ENCODE measurements around the gene NPAS3.

Gene NPAS3

DNA sequence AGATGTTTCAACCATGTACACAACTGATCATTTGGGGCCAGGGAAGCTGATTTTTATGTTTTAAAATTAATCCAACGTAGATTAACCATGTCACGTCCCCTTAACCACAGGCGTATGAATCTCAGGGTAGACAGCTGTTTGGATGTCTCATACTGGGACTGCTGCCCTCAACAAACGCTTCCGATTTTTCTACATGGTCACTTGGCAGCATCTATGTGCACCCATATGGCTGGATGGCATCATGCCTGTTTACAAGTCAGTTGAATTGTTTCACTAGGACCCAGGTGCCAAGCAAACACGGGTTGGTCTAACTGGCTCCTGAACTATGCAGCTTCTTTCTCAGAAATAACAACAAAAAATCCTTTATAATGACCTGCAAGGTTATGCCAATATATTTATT lies 393.8 kb downstream of the NPAS3 start:
- Histone ChIP-seq H3K9me3 (ENCODE audit: insufficient read depth, low read depth, low read length) (no peaks in the 10 kb centered on the region), H3K4me2 (ENCODE audit: low read depth, low read length, poor library complexity, severe bottlenecking) (no peak overlapping the region), H3K27me3 (ENCODE audit: insufficient read depth, low read length, poor library complexity, severe bottlenecking) (no peaks in the 10 kb centered on the region), H3K9ac (ENCODE audit: low read depth, low read length, poor library complexity, severe bottlenecking) (no peak overlapping the region), H2AFZ (ENCODE audit: low read length) (no peak overlapping the region), H4K20me1 (ENCODE audit: insufficient read depth, low read length, poor library complexity, severe bottlenecking) (no peaks in the 10 kb centered on the region), H3K79me2 (ENCODE audit: insufficient read depth, low read length) (no peaks in the 10 kb centered on the region), H3K9me2 (replicated peaks; ENCODE audit: low read depth, low read length) (no peaks in the 10 kb centered on the region), H3K36me3 (ENCODE audit: insufficient read depth, low read length) (no peaks in the 10 kb centered on the region), H3K4me1 (ENCODE audit: insufficient read depth, low read length, poor library complexity, severe bottlenecking) (no peaks in the 10 kb centered on the region), H3K4me3 (ENCODE audit: low read length, poor library complexity, severe bottlenecking) (no peak overlapping the region), H3F3A (ENCODE audit: low read depth) (no peaks in the 10 kb centered on the region)
- no peak for TF ChIP-seq EZH2phosphoT487 (IDR thresholded peaks at IDR 0.05; ENCODE audit: borderline replicate concordance)
- TF ChIP-seq, protein P1, sequence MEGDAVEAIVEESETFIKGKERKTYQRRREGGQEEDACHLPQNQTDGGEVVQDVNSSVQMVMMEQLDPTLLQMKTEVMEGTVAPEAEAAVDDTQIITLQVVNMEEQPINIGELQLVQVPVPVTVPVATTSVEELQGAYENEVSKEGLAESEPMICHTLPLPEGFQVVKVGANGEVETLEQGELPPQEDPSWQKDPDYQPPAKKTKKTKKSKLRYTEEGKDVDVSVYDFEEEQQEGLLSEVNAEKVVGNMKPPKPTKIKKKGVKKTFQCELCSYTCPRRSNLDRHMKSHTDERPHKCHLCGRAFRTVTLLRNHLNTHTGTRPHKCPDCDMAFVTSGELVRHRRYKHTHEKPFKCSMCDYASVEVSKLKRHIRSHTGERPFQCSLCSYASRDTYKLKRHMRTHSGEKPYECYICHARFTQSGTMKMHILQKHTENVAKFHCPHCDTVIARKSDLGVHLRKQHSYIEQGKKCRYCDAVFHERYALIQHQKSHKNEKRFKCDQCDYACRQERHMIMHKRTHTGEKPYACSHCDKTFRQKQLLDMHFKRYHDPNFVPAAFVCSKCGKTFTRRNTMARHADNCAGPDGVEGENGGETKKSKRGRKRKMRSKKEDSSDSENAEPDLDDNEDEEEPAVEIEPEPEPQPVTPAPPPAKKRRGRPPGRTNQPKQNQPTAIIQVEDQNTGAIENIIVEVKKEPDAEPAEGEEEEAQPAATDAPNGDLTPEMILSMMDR (conservative IDR thresholded peaks at IDR 0.05; ENCODE audit: low read length): no peak

DNA sequence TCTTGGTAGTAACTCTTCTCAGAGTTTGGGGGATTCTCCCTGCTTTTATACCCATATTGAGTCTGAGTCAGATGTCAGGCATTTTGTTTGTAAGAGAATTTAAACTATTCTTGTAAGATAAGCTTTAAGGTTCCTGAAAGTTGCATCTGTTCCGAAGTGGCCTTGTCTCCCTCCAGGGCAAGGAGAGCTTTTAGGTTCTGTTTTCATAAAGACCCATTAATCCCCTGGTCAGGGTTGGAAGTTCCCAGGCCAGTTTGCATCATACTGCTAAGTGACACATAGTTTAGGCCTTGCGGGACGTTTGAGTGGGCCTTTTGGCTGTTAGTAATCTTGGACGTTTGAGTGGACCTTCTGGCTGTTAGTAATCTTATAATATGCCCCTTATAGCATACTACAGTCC lies 396.7 kb downstream of the NPAS3 start:
- no peak overlapping the region for H2AFZ ChIP-seq (ENCODE audit: low read length)
- H3K9me3 ChIP-seq (ENCODE audit: insufficient read depth, low read depth, low read length): no peaks in the 10 kb centered on the region
- H3F3A ChIP-seq (ENCODE audit: low read depth): no peaks in the 10 kb centered on the region
- no peaks in the 10 kb centered on the region for H3K27me3 ChIP-seq (ENCODE audit: insufficient read depth, low read length, poor library complexity, severe bottlenecking)
- no peak overlapping the region for H3K4me3 ChIP-seq (ENCODE audit: low read length, poor library complexity, severe bottlenecking)
- no peaks in the 10 kb centered on the region for H3K36me3 ChIP-seq (ENCODE audit: insufficient read depth, low read length)
- no peaks in the 10 kb centered on the region for H4K20me1 ChIP-seq (ENCODE audit: insufficient read depth, low read length, poor library complexity, severe bottlenecking)
- H3K4me1 ChIP-seq (ENCODE audit: insufficient read depth, low read length, poor library complexity, severe bottlenecking): no peaks in the 10 kb centered on the region
- no peak overlapping the region for H3K9ac ChIP-seq (ENCODE audit: low read depth, low read length, poor library complexity, severe bottlenecking)
- H3K4me2 ChIP-seq (ENCODE audit: low read depth, low read length, poor library complexity, severe bottlenecking): no peak overlapping the region
- no peaks in the 10 kb centered on the region for H3K9me2 ChIP-seq (replicated peaks; ENCODE audit: low read depth, low read length)
- H3K79me2 ChIP-seq (ENCODE audit: insufficient read depth, low read length): no peaks in the 10 kb centered on the region
- TF ChIP-seq, protein P1 (conservative IDR thresholded peaks at IDR 0.05; ENCODE audit: low read length): no peak
- TF ChIP-seq EZH2phosphoT487 (IDR thresholded peaks at IDR 0.05; ENCODE audit: borderline replicate concordance): no peak

DNA sequence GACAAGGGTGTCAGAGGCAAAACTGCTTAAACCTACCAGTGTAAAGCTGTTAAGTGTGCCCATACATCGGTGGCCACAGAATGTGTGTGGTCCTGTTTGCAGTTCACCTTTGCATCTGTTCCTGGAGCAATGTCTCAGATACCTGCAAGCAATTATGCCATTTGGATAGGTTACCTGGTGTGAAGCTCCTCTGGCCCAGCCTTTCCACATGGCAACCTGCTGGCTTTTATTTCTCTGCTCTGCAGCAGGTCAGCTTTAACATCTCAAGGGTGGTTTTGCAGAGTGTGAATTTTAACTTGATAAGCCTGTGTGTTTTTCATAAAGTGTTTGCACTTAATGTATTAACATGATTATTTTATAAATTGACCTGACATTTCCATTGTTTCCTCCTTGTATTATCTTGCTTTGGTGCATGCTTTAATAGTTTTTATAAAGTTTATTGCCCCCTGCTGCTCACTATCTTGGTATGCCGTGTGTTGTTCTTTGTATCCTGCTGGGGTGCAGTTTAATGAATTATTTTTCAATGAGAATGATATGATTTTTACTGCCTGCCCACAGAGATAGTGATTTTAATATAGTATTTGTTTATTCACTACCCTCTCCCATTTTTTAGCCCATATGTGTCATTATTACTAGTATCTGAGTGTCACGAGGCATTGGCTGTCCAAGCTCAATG lies 403.8 kb downstream of the NPAS3 start:
- 0 out of 2 replicates have a peak, but pooled peaks cover 3% of the 10 kb centered on the region for H3K9me2 ChIP-seq (replicated peaks; ENCODE audit: low read depth, low read length)
- no peak overlapping the region for H3K4me3 ChIP-seq (ENCODE audit: low read length, poor library complexity, severe bottlenecking)
- no peaks in the 10 kb centered on the region for H3K27me3 ChIP-seq (ENCODE audit: insufficient read depth, low read length, poor library complexity, severe bottlenecking)
- TF ChIP-seq, protein P1 (conservative IDR thresholded peaks at IDR 0.05; ENCODE audit: low read length): no peak
- no peak for TF ChIP-seq EZH2phosphoT487 (IDR thresholded peaks at IDR 0.05; ENCODE audit: borderline replicate concordance)
- H3F3A ChIP-seq (ENCODE audit: low read depth): no peaks in the 10 kb centered on the region
- no peaks in the 10 kb centered on the region for H4K20me1 ChIP-seq (ENCODE audit: insufficient read depth, low read length, poor library complexity, severe bottlenecking)
- no peak overlapping the region for H2AFZ ChIP-seq (ENCODE audit: low read length)
- H3K4me1 ChIP-seq (ENCODE audit: insufficient read depth, low read length, poor library complexity, severe bottlenecking): no peaks in the 10 kb centered on the region
- no peak overlapping the region for H3K4me2 ChIP-seq (ENCODE audit: low read depth, low read length, poor library complexity, severe bottlenecking)
- no peaks in the 10 kb centered on the region for H3K36me3 ChIP-seq (ENCODE audit: insufficient read depth, low read length)
- no peaks in the 10 kb centered on the region for H3K79me2 ChIP-seq (ENCODE audit: insufficient read depth, low read length)
- H3K9me3 ChIP-seq (ENCODE audit: insufficient read depth, low read depth, low read length): no peaks in the 10 kb centered on the region
- H3K9ac ChIP-seq (ENCODE audit: low read depth, low read length, poor library complexity, severe bottlenecking): no peak overlapping the region

Measured in Loucy (cell line).